GM18511 (cell line): Measurements from ENCODE around the gene CCNG2.
A peak's percentile ranks its signal among the peaks of the same experiment; 100 is the strongest.
"Not testable (repeated sequence)": the region's sequence is repeated elsewhere in the genome, so short reads cannot be mapped to it uniquely, and the experiment has no call there.

Experiments
- ATAC-seq: cut with Tn5 transposase; IDR thresholded peaks from one replicate; pipeline ENCODE4 v1.9.1; 2021; ENCODE audit warnings: mild to moderate bottlenecking, moderate library complexity; ENCODE audit not compliant: unreplicated experiment

Gene CCNG2

DNA sequence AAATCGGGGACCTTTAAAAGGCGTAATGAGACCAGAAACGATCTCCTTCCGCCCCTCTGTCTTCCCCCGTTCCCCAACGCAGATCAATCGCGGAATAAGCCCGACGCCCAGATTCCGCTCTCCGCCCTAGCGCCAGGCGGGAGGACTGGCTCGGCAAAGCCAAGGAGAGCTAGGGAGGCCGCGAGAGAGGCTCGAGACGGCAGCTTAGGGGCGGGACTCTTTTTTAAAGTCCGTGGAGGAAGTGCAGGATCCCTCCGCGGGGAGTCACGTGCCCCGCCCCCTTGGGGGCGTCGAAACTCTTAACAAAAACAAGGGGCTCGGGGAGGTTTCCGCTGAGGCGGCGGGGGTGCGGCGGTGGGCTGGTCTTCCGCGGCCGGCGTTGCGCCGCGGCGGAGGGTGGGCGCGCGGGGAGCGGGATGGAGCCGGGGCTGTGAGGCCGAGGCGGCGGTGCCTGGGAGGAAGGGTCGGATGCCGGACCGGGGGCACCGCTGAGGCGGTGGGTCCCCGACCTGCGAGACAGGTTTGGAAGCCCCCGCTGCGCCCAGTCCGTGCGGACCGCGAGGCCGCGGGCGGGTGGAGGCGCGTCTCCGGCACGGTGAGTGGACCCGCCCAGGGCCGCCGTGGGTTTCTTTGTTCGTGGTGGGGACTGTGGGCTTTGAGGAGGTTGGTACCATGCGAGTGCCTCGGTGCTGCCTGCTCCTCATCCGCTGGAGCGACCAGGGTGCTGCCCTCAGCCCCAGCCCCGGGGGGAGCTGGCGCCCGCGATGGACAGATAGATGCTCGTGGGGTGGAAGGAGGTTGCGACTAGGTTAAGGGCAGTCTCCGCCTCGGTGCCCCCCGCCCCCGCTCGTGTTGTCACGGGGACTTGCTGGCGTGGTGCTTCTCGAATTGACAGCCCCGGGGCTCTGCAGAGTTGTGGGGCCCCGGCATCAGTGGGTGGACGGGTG lies at the start of gene CCNG2:
CCNG2 (plus strand) TSS at position 296 of the 947 bp plus-strand sequence. CDS start 1,326 bp downstream, outside the sequence.
- peak; percentile 24 for ATAC-seq

DNA sequence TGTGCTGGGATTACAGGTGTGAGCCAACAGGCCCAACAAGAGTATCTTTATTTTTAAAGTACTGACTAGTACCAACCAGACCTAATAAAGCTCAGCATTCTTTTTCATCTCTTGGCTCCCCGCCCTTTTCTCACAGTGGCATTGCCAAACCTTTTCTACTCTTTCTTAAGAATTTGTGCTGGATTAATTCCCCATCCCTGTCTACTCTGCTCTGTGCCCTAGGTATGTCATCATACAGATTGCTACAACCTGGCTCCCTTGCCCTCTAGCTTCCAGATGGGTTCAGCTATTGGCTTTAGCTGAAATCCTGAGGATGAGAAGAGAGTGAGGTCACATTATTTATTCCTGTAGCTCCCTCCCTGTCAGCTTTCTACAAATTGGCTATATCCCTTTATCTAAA lies 46.3 kb upstream of the CCNG2 start:
- ATAC-seq = no peak

- ATAC-seq = no peak
Measured at GRCh38 chr4:77113069-77113468, 43.9 kb upstream of the CCNG2 start.

GRCh38 chr4:77117721-77118120 lies 39.3 kb upstream of the CCNG2 start:
- ATAC-seq = no peak

DNA sequence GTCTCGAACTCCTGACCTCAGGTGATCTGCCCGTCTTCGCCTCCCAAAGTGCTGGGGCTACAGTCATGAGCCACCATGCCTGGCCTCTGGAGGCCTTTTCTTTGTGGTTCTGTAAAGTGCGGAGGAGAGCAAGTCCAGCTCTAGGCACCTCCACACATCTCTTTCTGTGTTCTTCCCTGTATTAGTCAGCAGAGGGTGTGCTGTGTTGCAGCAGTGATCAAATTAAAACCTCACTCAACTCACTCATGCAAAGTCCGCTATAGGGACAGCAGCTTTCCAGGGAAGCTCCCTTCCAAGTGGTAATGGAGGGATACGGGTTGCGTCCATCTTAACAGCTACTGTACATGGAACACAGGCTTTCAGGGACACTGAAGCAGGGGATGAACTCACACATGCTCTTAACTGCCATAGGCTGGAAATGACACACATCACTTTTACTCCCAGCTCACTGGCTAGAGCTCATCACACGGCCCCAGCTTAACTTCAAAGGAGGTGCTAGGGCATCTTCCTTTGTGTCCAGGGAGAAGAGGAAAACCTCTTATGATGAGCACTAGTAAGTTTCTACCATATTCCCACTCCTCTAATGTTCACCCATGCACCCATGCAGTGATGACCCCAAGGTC lies 36.0 kb upstream of the CCNG2 start:
- no peak for ATAC-seq

DNA sequence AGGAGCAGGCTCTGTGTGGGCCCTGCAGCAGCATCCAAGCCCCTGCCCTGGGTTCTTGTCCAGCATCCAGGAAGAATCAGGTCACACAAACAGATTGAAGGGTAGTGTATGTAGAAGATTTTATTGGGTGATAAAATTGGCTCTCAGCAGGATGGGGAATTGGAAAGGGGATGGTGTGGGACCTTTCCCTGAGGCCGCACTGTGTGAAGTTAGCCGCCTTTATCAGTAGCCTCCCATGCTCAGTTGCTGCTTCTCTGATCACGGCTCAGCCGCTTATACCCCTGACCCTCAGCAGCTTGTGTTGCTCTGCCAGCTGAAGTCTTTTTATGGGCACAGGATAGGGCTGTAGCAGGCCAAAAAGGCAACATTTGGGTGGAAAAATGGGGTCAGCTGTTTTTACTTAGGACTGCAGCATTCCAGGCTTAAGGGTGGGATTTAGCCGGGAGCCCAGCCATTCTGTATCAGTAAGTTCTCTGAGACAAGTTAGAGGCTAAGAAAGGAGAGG lies 35.2 kb upstream of the CCNG2 start:
- no peak for ATAC-seq

- ATAC-seq = no peak
Measured at GRCh38 chr4:77122656-77123055, 34.4 kb upstream of the CCNG2 start.

DNA sequence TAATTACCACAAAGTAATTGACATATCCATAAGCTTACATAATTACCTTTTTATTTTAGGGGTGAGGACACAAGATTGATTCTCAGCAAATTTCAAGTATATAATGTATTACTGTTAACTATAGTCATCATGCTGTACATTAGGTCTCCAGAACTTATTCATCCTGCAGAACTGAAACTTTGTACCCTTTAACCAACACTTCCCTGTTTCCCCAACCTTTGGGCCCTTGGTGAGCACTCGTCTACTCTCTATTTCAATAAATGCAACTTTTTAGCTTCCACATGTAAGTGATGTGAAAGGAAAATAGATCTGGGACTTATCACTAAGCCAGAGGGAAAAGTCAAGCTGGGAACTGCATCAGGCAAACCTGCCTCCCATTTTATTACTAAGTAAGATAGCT lies 33.6 kb upstream of the CCNG2 start:
- no peak for ATAC-seq

- ATAC-seq = no peak
Measured at GRCh38 chr4:77124576-77124975, 32.4 kb upstream of the CCNG2 start.

DNA sequence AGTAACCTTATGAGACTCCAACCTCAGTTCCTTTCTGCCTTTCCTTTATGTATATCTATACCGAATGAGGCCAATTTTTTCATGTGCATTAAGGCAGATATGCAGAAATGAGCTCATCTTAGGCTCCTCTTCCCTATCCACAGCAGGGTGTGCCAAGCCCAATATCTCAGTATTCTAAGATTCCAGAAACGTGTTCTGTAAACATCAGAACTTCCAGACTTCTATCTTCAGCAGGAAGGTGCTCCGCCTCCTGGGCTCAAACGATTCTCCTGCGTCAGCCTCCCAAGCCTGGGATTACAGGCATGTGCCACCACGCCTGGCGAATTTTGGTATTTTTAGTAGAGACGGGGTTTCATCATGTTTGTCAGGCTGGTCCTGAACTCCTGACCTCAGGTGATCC lies 31.0 kb upstream of the CCNG2 start:
- no peak for ATAC-seq

DNA sequence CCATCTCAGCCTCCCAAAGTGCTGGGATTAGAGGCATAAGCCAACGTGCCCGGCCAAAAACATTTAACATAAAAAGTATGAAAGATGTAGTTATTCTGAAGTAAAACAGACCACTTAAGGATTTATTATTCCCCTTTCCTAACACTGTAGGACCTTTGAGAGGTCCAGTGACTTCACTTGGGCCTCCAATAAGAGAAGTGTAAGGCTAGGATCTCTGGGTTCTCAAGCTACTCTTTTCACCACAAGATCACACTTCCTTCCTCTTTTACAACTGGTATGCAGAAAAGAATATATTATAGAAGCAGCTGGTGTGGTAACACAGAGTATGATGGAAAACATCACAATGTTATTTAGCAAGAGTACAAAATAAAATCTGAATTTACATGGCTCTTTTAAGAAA lies 30.2 kb upstream of the CCNG2 start:
- peak; percentile 91 for ATAC-seq

DNA sequence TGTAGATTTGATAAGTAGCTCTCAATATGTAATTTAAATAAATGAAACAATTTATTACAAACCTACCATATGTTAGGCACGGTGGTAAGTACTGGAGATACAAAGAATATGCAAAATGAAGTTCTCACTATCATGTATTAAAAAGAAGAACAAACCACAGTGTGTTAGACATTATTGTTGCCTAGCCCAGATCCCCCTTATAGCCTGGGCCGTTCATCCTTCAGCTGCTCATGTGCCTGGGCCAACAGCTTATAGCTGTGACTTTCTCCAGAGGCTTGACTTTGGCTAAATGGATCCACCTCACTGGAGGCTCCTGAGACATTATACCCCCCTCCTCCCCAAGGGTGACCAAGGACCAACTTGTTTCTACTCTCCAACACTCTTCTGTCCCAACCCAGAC lies 29.8 kb upstream of the CCNG2 start:
- peak; percentile 76 for ATAC-seq

DNA sequence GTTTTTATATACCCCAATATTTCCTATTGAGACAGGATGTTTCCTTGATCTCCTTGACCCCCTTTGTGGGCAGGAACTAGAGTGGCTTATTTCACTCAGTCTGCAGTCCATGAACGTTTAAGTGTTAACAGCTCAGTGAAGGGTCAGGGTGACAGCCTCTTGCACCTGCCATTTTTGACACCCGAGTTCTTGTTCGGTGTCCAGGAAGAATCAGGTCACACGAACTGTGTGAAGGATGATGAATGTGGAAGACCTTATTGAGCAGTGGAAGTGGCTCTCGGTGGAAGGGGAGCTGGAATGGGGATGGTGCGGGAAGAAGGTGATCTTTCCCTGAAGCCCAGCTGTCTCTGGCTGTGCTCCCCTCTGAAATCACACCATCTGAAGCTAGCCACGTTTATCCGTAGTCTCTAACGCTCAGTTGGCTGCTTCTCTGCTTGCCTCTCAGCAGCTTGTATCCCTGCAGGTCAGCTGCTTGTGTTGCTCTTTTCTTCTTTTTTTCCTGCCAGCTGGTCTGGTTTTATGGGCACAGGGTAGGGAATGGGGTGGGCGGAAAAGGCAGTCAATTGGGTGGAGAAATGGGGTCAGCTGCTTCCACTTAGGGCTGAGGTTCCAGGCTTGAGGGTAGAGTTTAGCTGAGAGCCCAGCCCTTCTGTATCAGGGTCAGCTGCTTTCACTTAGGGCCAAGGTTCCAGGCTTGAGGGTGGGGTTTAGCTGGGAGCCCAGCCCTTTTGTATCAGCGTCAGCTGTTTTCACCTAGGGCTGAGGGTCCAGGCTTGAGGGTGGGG lies 29.0 kb upstream of the CCNG2 start:
- no peak for ATAC-seq

- no peak for ATAC-seq
Measured at GRCh38 chr4:77132652-77133312, 24.2 kb upstream of the CCNG2 start.

DNA sequence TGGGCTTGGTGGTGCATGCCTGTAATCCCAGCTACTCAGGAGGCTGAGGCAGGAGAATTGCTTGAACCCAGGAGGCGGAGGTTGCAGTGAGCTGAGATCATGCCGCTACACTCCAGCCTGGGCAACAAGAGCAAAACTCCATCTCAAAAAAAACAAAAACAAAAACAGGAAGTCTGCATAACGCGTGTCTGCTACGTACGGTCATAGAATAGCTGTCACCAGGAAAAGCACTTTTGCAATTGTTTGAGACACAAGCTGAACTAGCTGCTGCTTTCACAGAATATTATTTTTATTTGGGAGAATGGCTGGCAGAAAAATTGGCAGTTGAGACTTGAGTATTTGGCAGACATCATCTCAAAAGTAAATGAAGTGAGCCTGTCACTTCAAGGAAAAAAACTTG lies 19.6 kb upstream of the CCNG2 start:
- not testable (repeated sequence) for ATAC-seq

- ATAC-seq = no peak
Measured at GRCh38 chr4:77141964-77142645, 14.9 kb upstream of the CCNG2 start.

GRCh38 chr4:77142646-77143028 lies 14.4 kb upstream of the CCNG2 start:
- no peak for ATAC-seq

DNA sequence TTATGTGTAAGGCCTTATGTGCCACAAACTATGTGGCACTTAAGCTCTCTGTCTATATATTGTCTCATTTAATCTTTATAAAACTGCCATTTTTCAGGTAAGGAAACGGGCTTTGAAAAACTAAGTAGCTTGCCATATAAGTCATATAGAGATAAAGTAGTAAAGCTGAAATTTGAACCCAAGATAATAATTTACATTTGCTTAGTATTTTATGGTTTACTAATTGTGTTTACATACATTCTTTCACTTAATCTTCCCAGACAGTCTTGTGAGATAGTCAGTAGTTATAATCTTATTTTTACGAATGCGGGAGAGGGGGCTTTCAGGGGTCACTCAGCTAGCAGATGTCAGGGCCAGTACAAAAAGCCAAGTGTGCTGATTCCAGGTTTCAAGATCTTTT lies 13.9 kb upstream of the CCNG2 start:
- ATAC-seq = no peak

DNA sequence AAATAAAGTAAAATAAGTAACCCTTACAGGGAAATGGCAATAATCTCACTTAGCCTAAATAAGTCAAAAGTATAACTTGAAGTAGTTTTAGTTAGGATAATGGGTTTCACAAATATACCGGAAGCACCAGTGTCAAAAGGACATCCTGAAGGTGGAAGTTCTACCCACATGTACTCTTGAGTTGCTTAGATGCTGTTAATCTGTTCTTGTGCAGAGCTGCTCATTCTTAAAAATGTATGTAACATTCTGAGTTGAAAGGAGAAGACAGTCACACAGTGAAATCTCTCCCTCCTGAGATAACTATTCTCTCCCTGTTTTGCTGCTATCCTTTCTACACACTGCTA lies 11.2 kb upstream of the CCNG2 start:
- no peak for ATAC-seq
